GM19452 (cell line): Measurements from ENCODE around the gene SLF2.

Source experiments
- ATAC-seq: cut with Tn5 transposase; IDR thresholded peaks from one replicate; pipeline ENCODE4 v1.9.1; 2021; ENCODE audit not compliant: unreplicated experiment

The SLF2 gene

GRCh38 chr10:100896876-100897461 lies 15.8 kb upstream of the SLF2 start:
- no peak for ATAC-seq

GRCh38 chr10:100897976-100898375 lies 14.8 kb upstream of the SLF2 start:
- ATAC-seq: no peak

GRCh38 chr10:100899171-100899570 lies 13.6 kb upstream of the SLF2 start:
- ATAC-seq: no peak

- ATAC-seq: no peak
These were observed 11.7 kb upstream of the SLF2 start for GRCh38 chr10:100901051-100901450.

GRCh38 chr10:100902622-100903021 lies 10.1 kb upstream of the SLF2 start:
- no peak for ATAC-seq

GRCh38 chr10:100904917-100905316 lies 7.8 kb upstream of the SLF2 start:
- no peak for ATAC-seq

- no peak for ATAC-seq
These were observed 5.6 kb upstream of the SLF2 start for GRCh38 chr10:100907175-100907574.

GRCh38 chr10:100907773-100908363 lies 4.9 kb upstream of the SLF2 start:
- no peak for ATAC-seq

GRCh38 chr10:100908378-100908777 lies 4.4 kb upstream of the SLF2 start:
- ATAC-seq: no peak

GRCh38 chr10:100909501-100910263 lies 3.1 kb upstream of the SLF2 start:
- ATAC-seq: no peak

GRCh38 chr10:100911472-100911871 lies 1.3 kb upstream of the SLF2 start:
- no peak for ATAC-seq

- no peak for ATAC-seq
These were observed 654 bp upstream of the SLF2 start for GRCh38 chr10:100912013-100912604.

GRCh38 chr10:100913470-100913865 lies 705 bp downstream of the SLF2 start:
- ATAC-seq: no peak

- ATAC-seq: no peak
These were observed 4.3 kb downstream of the SLF2 start for GRCh38 chr10:100917071-100917470.

GRCh38 chr10:100923580-100923979 lies 10.8 kb downstream of the SLF2 start:
- no peak for ATAC-seq

- ATAC-seq: no peak
These were observed 14.5 kb downstream of the SLF2 start for GRCh38 chr10:100927266-100927665.

GRCh38 chr10:100928039-100928438 lies 15.3 kb downstream of the SLF2 start:
- ATAC-seq: no peak

- ATAC-seq: no peak
These were observed 17.6 kb downstream of the SLF2 start for GRCh38 chr10:100930368-100930767.

- no peak for ATAC-seq
These were observed 21.4 kb downstream of the SLF2 start for GRCh38 chr10:100934084-100934659.

GRCh38 chr10:100939763-100940344 lies 27.1 kb downstream of the SLF2 start:
- ATAC-seq: no peak

- ATAC-seq: no peak
These were observed 29.5 kb downstream of the SLF2 start for GRCh38 chr10:100942229-100942628.
